Activated CD4-positive, alpha-beta T cell treated with anti-CD3 and anti-CD28 coated beads, Interleukin-2, amount 10 ng/mL, durations not matched to agents 24 days and 14 days (primary cell): ENCODE data around the gene PATE3. TPM values are rescaled to one million over a fixed set of nuclear protein-coding genes. Genes with fewer than 3 reads are reported as not detected.

Experiments used
- DNase-seq: peaks from one replicate; pipeline ENCODE4 v3.0.0; 2022
- H3K27ac Mint-ChIP-seq: one replicate; pipeline ENCODE4 v1.8.0; 2022; ENCODE audit warnings: mild to moderate bottlenecking, mixed read lengths
- H3K27me3 Mint-ChIP-seq: one replicate; pipeline ENCODE4 v1.8.0; 2022; ENCODE audit warnings: mixed read lengths
- H3K36me3 Mint-ChIP-seq: one replicate; pipeline ENCODE4 v1.8.0; 2022; ENCODE audit warnings: low read depth, mild to moderate bottlenecking, mixed read lengths
- H3K4me1 Mint-ChIP-seq: one replicate; pipeline ENCODE4 v1.8.0; 2021; ENCODE audit warnings: mixed read lengths
- H3K4me3 Mint-ChIP-seq: one replicate; pipeline ENCODE4 v1.8.0; 2022; ENCODE audit warnings: mild to moderate bottlenecking, moderate library complexity, mixed read lengths
- H3K9me3 Mint-ChIP-seq: one replicate; pipeline ENCODE4 v1.8.0; 2021; ENCODE audit warnings: mixed read lengths
- intact Hi-C: fragments of 100-400 bp; cut with micrococcal nuclease; formaldehyde crosslinking; loops from one replicate; pipeline ENCODE4 v1.15.1; 2023
- total RNA-seq: library from RNA; stranded (reverse); gene quantifications from 2 replicates; pipeline ENCODE4 v1.2.3, GENCODE V29; 2022

The PATE3 gene, protein sequence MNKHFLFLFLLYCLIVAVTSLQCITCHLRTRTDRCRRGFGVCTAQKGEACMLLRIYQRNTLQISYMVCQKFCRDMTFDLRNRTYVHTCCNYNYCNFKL
- not detected in 2 replicates for total RNA-seq

DNA sequence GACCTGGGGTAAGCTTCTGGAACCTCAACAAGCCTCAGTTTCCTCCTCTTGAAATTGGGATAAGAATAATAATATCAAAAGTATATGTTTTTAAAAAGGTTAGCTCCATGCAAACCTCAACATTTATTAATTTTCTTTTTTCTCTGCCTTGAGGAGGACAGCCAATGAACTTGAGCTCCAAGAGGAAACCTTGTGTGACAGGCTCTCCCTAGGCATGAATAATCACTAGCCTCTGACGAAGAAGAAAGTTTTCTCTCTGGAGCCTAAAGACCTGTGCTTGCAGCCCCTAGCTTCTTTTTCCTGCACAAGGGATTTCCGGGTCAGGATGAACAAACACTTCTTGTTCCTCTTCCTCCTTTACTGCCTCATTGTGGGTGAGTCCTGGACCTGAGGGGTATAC is at the start of gene PATE3:
Gene PATE3, plus strand, starts transcription at position 301 of the 400 bp plus-strand sequence. Its CDS starts 25 bp downstream, at position 326.
- no peaks in the 10 kb centered on the region for H3K36me3 Mint-ChIP-seq
- intact Hi-C loops: no loop called here
- H3K9me3 Mint-ChIP-seq: no peaks in the 10 kb centered on the region
- no peak within 1 kb of the TSS for H3K27ac Mint-ChIP-seq
- H3K4me3 Mint-ChIP-seq: no peak within 1 kb of the TSS
- DNase-seq: no peak
- no peaks in the 10 kb centered on the region for H3K4me1 Mint-ChIP-seq
- H3K27me3 Mint-ChIP-seq: peaks cover 3% of the 10 kb centered on the region

DNA sequence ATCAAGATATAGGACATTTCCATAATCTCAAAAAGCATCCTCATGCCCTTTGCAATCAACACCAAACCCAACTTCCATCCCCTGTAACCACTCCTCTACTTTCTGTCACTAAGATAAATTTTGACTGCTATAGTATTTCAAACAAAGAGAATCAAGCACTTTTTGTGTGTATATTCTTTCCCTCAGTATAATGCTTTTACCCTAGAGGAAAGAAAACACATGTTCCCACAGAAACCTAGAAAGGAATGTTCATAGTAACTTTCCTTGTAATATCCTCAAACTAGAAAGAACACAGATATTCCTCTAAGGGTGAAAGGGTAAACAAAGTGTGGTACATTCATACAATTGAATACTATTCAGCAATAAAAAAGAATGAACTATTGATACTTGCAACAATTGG is 47.3 kb upstream of the PATE3 start:
- peaks cover 20% of the 10 kb centered on the region for H3K27me3 Mint-ChIP-seq
- no peaks in the 10 kb centered on the region for H3K4me1 Mint-ChIP-seq
- no peak overlapping the region for H3K4me3 Mint-ChIP-seq
- H3K9me3 Mint-ChIP-seq: peaks cover 3% of the 10 kb centered on the region
- DNase-seq: no peak
- intact Hi-C loops: no loop called here
- no peak overlapping the region for H3K27ac Mint-ChIP-seq
- H3K36me3 Mint-ChIP-seq: no peaks in the 10 kb centered on the region

DNA sequence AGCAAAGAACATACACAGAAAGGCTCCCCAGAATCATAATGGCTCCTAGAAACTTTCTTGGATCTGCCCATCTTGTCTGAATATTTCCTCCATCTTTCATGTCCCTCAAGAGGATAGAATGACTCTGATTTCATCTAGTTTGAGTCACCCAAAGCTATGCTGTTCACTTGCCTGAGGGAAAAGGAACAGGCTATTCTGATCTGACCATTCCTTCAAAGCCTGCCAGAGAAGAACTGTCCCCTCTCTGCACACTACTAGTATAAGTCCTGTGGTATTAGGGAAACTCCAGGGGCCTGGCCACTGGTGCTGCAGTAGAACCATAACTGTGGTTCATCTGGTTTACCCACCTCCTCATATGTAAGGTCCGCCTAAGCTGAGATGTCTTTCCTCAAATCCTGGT is 44.2 kb upstream of the PATE3 start:
- intact Hi-C loops: no loop called here
- no peak overlapping the region for H3K27ac Mint-ChIP-seq
- no peaks in the 10 kb centered on the region for H3K36me3 Mint-ChIP-seq
- H3K4me3 Mint-ChIP-seq: no peak overlapping the region
- H3K4me1 Mint-ChIP-seq: no peaks in the 10 kb centered on the region
- DNase-seq: no peak
- peaks cover 8% of the 10 kb centered on the region for H3K27me3 Mint-ChIP-seq
- peaks cover 3% of the 10 kb centered on the region for H3K9me3 Mint-ChIP-seq

DNA sequence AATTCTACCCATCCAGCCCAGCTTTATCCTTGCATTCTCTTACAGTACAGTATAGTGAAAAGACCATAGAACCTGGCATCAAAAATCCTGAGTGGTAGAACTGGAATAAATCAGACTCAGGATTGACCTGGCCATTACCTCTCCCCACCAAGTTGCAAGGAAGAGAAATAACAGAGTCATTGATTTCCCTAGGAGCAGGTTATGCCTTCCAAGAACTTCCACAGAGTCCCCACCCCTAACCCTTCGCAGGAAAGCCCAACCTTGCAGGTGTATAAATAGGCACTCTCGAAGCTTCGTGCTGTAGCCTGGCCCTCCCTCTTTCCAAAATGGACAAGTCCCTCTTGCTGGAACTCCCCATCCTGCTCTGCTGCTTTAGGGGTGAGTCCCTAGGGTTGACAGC is 41.9 kb upstream of the PATE3 start, which contains the start of gene PATE1:
Gene PATE1, plus strand, starts transcription at position 301 of the 400 bp plus-strand sequence. Its CDS starts 26 bp downstream, at position 327.
- no peaks in the 10 kb centered on the region for H3K9me3 Mint-ChIP-seq
- H3K4me1 Mint-ChIP-seq: no peaks in the 10 kb centered on the region
- no peak within 1 kb of the TSS for H3K27ac Mint-ChIP-seq
- no peak for DNase-seq
- H3K36me3 Mint-ChIP-seq: no peaks in the 10 kb centered on the region
- intact Hi-C loops: no loop called here
- no peak within 1 kb of the TSS for H3K4me3 Mint-ChIP-seq
- peaks cover 4% of the 10 kb centered on the region for H3K27me3 Mint-ChIP-seq

DNA sequence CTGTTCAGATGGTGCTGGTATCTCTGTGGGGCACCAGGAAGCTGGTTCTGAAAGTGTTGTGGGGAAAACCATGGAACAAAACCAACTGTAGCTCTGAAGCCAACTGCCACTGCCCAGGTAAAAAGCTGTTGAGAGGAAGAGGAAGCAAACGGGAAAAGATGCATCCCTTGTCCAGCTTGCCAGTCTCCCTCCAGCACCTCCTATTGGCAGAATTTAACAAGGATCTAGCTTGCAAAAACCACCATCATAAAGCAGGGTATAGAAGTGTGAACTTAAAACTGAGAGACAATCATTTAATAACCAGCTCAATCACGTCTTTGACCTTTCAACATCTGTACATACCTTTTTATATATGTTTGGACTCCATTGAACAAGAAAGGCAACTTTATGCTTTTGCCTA is 37.3 kb upstream of the PATE3 start:
- no peaks in the 10 kb centered on the region for H3K36me3 Mint-ChIP-seq
- intact Hi-C loops: no loop called here
- no peak overlapping the region for H3K4me3 Mint-ChIP-seq
- peaks cover 6% of the 10 kb centered on the region for H3K27me3 Mint-ChIP-seq
- H3K9me3 Mint-ChIP-seq: no peaks in the 10 kb centered on the region
- H3K27ac Mint-ChIP-seq: no peak overlapping the region
- DNase-seq: no peak
- no peaks in the 10 kb centered on the region for H3K4me1 Mint-ChIP-seq

DNA sequence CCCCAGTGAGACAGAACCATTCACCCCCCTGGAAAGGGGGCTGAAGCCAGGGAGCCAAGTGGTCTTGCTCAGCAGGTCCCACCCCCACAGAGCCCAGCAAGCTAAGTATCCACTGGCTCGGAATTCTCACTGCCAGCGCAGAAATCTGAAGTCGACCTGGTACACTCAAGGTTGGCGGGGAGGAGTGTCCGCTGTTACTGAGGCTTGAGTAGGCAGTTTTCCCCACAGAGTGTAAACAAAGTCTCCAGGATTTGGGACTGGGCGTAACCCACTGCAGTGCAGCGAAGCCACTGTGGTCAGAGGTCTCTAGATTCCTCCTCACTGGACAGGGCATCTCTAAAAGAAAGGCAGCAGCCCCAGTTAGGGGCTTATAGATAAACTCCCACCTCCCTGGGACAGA is 31.9 kb upstream of the PATE3 start:
- no peaks in the 10 kb centered on the region for H3K9me3 Mint-ChIP-seq
- no peaks in the 10 kb centered on the region for H3K4me1 Mint-ChIP-seq
- no peak overlapping the region for H3K27ac Mint-ChIP-seq
- DNase-seq: no peak
- H3K27me3 Mint-ChIP-seq: peaks cover 9% of the 10 kb centered on the region
- H3K36me3 Mint-ChIP-seq: no peaks in the 10 kb centered on the region
- H3K4me3 Mint-ChIP-seq: no peak overlapping the region
- intact Hi-C loops: no loop called here

DNA sequence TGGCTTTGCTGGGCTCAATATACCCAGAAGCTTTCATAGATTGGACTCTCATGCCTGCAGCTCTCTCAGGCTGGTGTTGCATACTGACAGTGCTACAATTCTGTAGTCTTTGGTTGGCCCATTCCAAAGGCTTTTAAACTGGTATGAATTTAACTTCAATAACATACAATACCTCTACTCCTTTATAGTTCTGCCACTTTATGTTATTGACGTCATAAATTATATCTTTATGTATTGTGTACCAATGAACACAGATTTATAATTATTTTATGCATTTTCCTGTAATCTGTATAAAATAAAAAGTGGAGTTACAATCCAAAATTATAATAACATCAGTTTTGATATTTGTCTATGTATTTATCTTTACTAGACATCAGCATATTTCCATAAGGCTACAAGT is 25.5 kb upstream of the PATE3 start:
- no peak overlapping the region for H3K27ac Mint-ChIP-seq
- H3K4me1 Mint-ChIP-seq: no peaks in the 10 kb centered on the region
- intact Hi-C loops: no loop called here
- H3K27me3 Mint-ChIP-seq: peaks cover 20% of the 10 kb centered on the region
- no peaks in the 10 kb centered on the region for H3K36me3 Mint-ChIP-seq
- no peak overlapping the region for H3K4me3 Mint-ChIP-seq
- DNase-seq: no peak
- no peaks in the 10 kb centered on the region for H3K9me3 Mint-ChIP-seq

DNA sequence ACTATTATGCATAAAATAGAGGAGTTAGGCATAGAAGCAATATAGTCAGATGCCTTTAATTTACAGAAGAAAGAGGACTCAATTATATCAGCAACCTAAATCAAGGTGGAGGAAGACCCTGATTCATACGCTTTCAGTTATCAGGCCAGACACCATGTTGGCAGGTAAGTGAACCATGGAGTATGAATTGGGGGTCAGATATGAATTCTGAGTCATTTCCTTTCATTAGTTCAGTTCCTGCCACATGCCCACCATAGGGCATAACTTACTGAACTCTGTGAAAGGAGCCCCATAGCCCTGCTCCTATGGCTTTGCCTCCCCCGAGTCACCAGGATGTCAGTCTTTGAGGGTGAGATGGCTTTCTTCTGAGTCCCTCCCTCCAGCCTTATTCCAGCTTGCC is 24.4 kb upstream of the PATE3 start:
- intact Hi-C loops: no loop called here
- no peaks in the 10 kb centered on the region for H3K36me3 Mint-ChIP-seq

DNA sequence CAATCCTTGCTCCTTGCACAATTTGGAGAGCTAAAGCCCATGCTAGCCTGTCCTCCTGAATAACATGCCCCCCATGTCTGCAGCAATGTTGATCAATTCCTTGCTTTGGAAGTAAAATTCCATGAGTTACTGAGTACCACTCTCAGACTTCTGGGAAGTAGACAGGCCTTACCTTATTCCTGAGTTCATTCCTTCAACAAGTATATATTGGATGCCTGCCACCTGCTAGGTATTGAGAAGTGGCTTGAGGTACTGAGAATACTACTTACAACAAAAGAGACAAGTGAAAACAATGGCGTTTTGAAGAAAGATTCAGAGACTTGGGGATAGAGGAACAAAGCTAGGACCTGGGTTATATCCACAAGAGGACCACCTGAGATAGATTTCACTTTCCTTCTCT is 21.7 kb upstream of the PATE3 start:
- H3K36me3 Mint-ChIP-seq: no peaks in the 10 kb centered on the region
- no peak overlapping the region for H3K4me3 Mint-ChIP-seq
- peaks cover 17% of the 10 kb centered on the region for H3K27me3 Mint-ChIP-seq
- intact Hi-C loops: no loop called here
- H3K4me1 Mint-ChIP-seq: no peaks in the 10 kb centered on the region
- no peak for DNase-seq
- H3K9me3 Mint-ChIP-seq: no peaks in the 10 kb centered on the region
- no peak overlapping the region for H3K27ac Mint-ChIP-seq

More for the DNA sequence above, 24.4 kb upstream of the PATE3 start:
- H3K4me1 Mint-ChIP-seq: no peaks in the 10 kb centered on the region
- H3K9me3 Mint-ChIP-seq: no peaks in the 10 kb centered on the region
- peaks cover 20% of the 10 kb centered on the region for H3K27me3 Mint-ChIP-seq
- H3K27ac Mint-ChIP-seq: no peak overlapping the region
- no peak overlapping the region for H3K4me3 Mint-ChIP-seq
- no peak for DNase-seq

DNA sequence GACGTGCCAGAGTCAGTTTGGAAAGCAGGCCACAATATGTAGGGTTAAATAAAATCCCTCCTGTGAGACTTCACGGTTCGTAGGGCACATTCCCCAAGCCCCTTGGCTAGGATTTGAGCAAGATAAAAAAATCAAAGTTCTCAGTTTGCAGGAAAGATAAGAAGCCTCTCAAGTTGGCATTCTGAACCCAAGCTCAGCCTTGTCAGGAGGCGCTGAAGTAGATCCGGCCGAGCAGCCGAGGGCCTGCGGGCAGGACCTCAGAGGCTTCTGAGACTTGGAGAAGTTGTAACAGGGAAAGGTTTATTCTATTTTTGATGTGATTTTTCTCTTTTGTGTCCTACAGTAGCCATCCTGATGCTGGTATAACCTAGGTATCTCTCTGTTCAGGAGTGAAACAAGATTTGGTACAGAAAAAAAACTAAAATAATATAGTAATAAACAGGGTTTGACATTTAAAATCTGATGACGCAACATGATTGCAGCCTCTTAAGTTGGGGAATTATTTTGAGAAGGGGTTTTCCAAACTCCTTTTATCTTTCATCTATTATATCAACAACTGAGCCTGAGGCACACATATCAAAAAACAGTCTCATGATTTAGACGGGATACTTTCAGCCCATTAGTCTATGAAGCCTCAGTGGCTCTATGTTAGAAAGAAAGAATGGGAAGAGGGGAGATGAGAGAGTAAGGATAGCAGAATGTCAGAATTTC is 19.4 kb upstream of the PATE3 start:
- Mint-ChIP-seq H3K27me3 (peaks cover 13% of the 10 kb centered on the region), H3K27ac (no peak overlapping the region)

DNA sequence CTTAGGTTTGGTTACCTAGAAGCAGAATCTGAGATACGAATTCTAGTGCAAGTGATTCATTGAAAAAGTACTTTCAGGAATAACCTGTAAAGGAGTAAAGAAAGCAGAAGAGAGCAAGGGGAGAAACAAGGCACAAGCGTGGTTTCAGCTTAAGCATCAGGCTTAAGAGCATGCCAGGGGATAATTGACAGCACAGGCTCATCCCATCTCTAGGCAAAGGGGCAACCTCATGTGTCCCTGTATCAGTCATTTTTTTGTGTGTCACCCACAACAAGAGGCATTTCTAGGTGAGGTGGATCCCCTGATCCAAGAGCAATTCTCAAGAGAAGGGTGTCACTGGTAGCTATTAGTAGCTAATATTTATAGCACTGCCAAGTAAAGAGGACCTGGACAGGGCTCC is 17.3 kb upstream of the PATE3 start:
- H3K9me3 Mint-ChIP-seq: no peaks in the 10 kb centered on the region
- H3K4me1 Mint-ChIP-seq: no peaks in the 10 kb centered on the region
- DNase-seq: no peak
- H3K27ac Mint-ChIP-seq: no peak overlapping the region
- no peaks in the 10 kb centered on the region for H3K36me3 Mint-ChIP-seq
- H3K4me3 Mint-ChIP-seq: no peak overlapping the region
- H3K27me3 Mint-ChIP-seq: peaks cover 2% of the 10 kb centered on the region
- intact Hi-C loops: no loop called here

More for the DNA sequence above, 19.4 kb upstream of the PATE3 start:
- intact Hi-C loops: no loop called here
- no peak for DNase-seq
- H3K9me3 Mint-ChIP-seq: no peaks in the 10 kb centered on the region
- no peaks in the 10 kb centered on the region for H3K4me1 Mint-ChIP-seq
- no peaks in the 10 kb centered on the region for H3K36me3 Mint-ChIP-seq
- H3K4me3 Mint-ChIP-seq: no peak overlapping the region

DNA sequence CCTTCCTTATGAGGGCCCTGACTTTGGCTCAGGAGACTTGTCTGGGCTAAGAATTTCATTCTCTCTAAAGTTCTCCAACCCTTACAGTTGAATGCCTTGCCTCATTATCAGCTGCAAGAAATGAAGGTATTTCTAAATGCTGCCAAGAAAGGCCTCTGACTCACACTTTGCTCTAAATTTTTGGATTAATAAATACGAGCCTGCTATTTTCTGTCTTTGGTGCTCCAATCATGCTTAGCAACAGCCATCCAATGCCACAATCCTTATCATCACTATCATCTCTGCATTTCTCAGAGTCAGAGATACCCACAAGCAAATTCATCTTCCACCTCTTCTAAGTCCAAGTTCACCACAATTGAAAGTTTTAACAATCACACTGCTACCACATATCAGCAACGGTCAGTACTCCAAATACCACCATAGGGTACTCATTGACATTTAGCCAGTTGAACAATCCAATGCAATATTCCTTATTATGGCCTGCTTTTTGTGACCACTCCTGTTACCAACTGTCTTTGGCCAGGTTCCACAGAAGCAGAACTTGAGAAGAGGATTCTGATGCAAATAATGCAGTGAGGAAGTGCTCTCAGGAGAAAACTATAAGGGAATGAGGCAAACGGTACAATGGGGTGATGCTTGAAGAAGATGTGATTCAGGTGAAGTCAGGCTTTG is 15.0 kb upstream of the PATE3 start:
- H3K27ac Mint-ChIP-seq: no peak overlapping the region
- no peaks in the 10 kb centered on the region for H3K36me3 Mint-ChIP-seq
- no peak overlapping the region for H3K4me3 Mint-ChIP-seq
- no peaks in the 10 kb centered on the region for H3K9me3 Mint-ChIP-seq
- H3K4me1 Mint-ChIP-seq: no peaks in the 10 kb centered on the region
- H3K27me3 Mint-ChIP-seq: peaks cover 5% of the 10 kb centered on the region
- intact Hi-C loops: no loop called here
- no peak for DNase-seq

DNA sequence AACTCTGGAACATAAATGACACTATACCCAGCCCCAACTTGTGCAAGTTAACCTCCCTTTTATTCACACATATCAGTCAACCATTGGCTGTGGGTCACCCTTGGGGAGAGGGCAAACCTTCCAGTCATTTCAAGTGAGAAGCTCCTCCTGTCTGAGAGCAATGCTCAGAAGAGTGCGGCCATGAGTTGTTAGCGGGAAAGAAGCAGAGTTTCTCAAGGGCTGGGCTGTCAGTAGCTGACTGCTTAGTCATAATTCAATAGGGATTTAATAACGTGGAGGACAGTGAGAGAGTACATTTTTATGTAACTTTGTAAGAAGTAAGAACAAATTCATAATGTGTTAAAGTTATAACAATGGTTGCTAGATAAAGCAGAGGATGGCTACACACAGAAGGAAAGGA is 14.4 kb upstream of the PATE3 start:
- Mint-ChIP-seq H3K36me3 (no peaks in the 10 kb centered on the region), H3K27ac (no peak overlapping the region), H3K4me1 (no peaks in the 10 kb centered on the region), H3K9me3 (no peaks in the 10 kb centered on the region), H3K4me3 (no peak overlapping the region), H3K27me3 (peaks cover 7% of the 10 kb centered on the region)
- DNase-seq: no peak
- intact Hi-C loops: no loop called here

DNA sequence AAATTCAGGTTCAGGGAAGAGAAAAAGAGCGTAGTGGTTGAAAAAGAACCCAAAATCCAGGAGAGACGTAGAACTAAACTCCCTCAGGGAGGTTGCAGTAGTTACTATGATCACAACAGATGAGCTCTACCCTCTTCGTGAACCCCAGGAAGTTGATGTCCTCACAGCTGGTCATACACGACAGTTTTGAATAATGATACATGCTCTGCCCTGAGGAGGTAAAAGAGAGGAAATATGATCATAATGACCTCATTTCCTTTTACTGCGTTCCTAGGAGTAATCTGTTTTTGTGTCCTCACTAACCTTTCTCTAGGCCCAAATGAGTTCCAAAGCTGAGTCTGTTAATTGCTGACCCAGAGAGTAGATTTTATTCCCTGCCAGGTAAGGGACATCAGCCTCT is 10.6 kb upstream of the PATE3 start:
- DNase-seq: no peak
- Mint-ChIP-seq H3K27me3 (peaks cover 10% of the 10 kb centered on the region), H3K27ac (no peak overlapping the region), H3K4me1 (no peaks in the 10 kb centered on the region), H3K36me3 (no peaks in the 10 kb centered on the region), H3K4me3 (no peak overlapping the region), H3K9me3 (peaks cover 4% of the 10 kb centered on the region)
- intact Hi-C loops: no loop called here
